Mesodermal cell (in vitro differentiated cells): ENCODE results near the gene TIPIN.

ENCODE experiments used
- H3K27ac ChIP-seq: 2 replicates; pipeline ENCODE4 v1.7.0; 2013; ENCODE audit warnings: mild to moderate bottlenecking, low read depth, low read length, moderate library complexity; ENCODE audit not compliant: severe bottlenecking
- H3K36me3 ChIP-seq: 2 replicates; pipeline ENCODE4 v1.7.1; 2013; ENCODE audit warnings: mild to moderate bottlenecking, low read length, moderate library complexity; ENCODE audit not compliant: control insufficient read depth, insufficient read depth
- H3K4me1 ChIP-seq: one replicate; pipeline ENCODE4 v1.7.1; 2013; ENCODE audit warnings: mild to moderate bottlenecking, low read length; ENCODE audit not compliant: insufficient read depth, control insufficient read depth, poor library complexity, severe bottlenecking
- H3K4me3 ChIP-seq: 2 replicates; pipeline ENCODE4 v1.7.0; 2013; ENCODE audit warnings: low read length, control low read depth, mild to moderate bottlenecking; ENCODE audit not compliant: insufficient read depth, poor library complexity, severe bottlenecking; ENCODE audit errors: extremely low read depth
- H3K9me3 ChIP-seq: 2 replicates; pipeline ENCODE4 v1.7.1; 2013; ENCODE audit warnings: mild to moderate bottlenecking, low read length, moderate library complexity; ENCODE audit not compliant: control insufficient read depth
- WGBS, 2 experiments: methylation state at CpG; one replicate each; pipeline ENCODE4 v1.1.5; 2013; ENCODE audit warnings: missing lambda C conversion rate in 2 of 2; ENCODE audit not compliant: insufficient coverage in 2 of 2; 5-methylcytosine and 5-hydroxymethylcytosine counted together

The TIPIN gene

DNA sequence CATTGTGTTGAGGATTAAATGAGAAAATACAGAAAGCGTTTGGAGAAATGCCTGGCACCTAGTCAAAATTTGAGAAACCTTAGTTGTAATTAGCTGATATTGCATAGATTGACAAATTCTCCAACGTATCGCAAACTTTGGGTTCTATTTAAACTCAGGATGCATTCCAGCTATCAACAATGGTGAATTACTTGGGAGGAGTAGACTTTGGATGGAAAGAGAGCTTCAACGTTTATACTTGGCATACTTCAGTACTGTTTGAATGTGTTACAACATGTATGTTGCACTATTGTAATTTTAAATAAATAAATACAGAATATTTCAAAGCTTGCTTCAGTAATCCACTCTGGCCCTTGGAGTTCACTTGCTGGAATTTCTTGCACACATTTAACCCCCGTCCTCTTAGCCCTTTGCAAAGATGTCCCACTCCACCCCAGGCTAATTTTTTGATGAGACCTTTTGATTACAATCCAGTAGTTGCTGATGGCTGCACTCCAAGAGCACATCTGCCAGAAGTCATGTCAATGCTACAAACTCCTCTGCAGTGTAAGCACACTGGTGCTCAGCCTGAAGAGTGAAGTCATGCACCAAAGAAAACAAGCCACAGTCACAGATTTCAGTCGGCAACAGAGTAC, 67.8 kb downstream of the TIPIN start:
- H3K27ac ChIP-seq: no peak overlapping the region
- no peak overlapping the region for H3K4me3 ChIP-seq
- no peaks in the 10 kb centered on the region for H3K36me3 ChIP-seq
- H3K9me3 ChIP-seq: no peaks in the 10 kb centered on the region
- H3K4me1 ChIP-seq: no peaks in the 10 kb centered on the region
- WGBS, 2 experiments: 84 to 97% methylated on average over 5 of the region's 6 CpGs

DNA sequence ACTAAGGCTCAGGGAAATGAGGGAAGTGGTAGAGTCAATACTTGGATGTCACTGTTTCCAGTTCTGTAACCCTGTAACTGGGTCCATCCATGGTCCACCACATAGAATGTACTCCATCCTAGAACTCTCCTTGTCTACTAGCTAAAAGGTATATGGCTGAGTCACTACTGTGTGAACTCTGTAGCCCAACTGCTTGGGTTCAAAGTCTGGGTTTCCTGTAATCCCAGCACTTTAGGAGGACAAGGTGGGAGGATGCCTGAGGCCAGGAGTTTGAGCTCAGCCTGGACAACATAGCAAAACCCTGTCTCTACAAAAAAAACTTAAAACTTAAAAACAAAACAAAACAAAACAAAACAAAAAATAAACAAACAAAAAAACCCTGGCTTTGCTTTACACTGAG, 68.4 kb downstream of the TIPIN start:
- Histone ChIP-seq H3K36me3 (no peaks in the 10 kb centered on the region), H3K9me3 (no peaks in the 10 kb centered on the region), H3K4me1 (no peaks in the 10 kb centered on the region), H3K27ac (no peak overlapping the region), H3K4me3 (no peak overlapping the region)

DNA sequence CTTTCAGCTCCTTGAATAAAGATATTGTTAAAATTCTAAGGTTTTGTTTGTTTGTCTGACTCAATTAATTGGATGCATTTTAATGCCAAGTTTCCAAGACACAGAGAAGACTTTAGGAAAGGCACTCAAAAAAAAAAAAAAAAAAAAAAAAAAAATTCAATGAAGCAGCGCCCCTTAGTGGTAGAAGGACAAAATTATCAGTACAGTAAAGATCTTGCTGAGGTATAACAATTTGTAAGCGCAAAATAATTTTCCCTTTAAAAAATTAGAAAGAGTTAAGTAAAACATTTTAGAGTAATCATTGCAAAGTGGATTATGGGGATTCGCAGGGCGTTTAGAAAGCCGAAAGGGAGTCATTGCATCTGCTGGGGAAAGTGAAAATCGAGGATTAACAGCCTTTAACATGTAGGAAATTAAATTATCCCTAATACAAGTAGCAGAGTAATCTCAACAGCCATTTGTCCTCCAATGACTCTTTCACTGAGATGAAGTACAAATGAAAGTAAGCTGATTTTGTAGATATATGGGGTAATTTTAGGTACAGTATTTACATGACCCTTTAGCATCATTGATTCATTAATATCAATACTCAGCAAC, 68.9 kb downstream of the TIPIN start:
- Histone ChIP-seq H3K4me3 (no peak overlapping the region), H3K9me3 (no peaks in the 10 kb centered on the region), H3K27ac (no peak overlapping the region), H3K36me3 (no peaks in the 10 kb centered on the region), H3K4me1 (no peaks in the 10 kb centered on the region)
- no CpG with 5 or more reads among the region's 6 CpGs for WGBS, 2 experiments
